HepG2 (cell line): ENCODE measurements around the gene LEFTY2. TPM values are rescaled to one million over a fixed set of nuclear protein-coding genes. Genes with fewer than 3 reads are reported as not detected.

ENCODE experiments used
- CCDC6 ChIP-seq: sonication (generic); formaldehyde crosslinking; IDR thresholded peaks from 2 replicates; pipeline ENCODE4 v1.8.1; 2022; ENCODE audit warnings: mild to moderate bottlenecking, missing genetic modification reagents, moderate library complexity
- GABPA ChIP-seq, 2 experiments: IDR thresholded peaks; 2 replicates each; pipeline ENCODE4 v1.6.1; 2011 to 2016; ENCODE audit warnings: low read depth in 2 of 2, low read length in 1 of 2, missing biosample characterization in 1 of 2, missing genetic modification characterization in 1 of 2
- HIVEP1 ChIP-seq: sonication (generic); formaldehyde crosslinking; IDR thresholded peaks from 2 replicates; pipeline ENCODE4 v1.4.0; 2020; ENCODE audit warnings: mild to moderate bottlenecking, missing genetic modification reagents
- HNRNPL ChIP-seq: fragments of 200-400 bp; formaldehyde crosslinking; IDR thresholded peaks from 2 replicates; pipeline ENCODE4 v1.6.1; 2017; ENCODE audit warnings: mild to moderate bottlenecking, low read depth, low read length
- LCORL ChIP-seq, 2 experiments: fragments of 450-650 bp in 1 of 2; sonication (generic) in 1 of 2; formaldehyde crosslinking in 1 of 2; IDR thresholded peaks; 2 replicates each; pipeline versions ENCODE4 v1.5.0 to v1.6.1; 2017 to 2020; ENCODE audit warnings: antibody characterized with exemption in 1 of 2, missing genetic modification reagents in 1 of 2
- MED8 ChIP-seq: sonication (generic); formaldehyde crosslinking; IDR thresholded peaks from 2 replicates; pipeline ENCODE4 v1.8.1; 2023; ENCODE audit warnings: mild to moderate bottlenecking, missing genetic modification reagents; ENCODE audit not compliant: insufficient replicate concordance
- MXI1 ChIP-seq: IDR thresholded peaks from 3 replicates; pipeline ENCODE4 v1.6.1; 2012; ENCODE audit warnings: low read depth, low read length, inconsistent platforms, borderline replicate concordance
- PHF21A ChIP-seq: sonication (generic); formaldehyde crosslinking; IDR thresholded peaks from 2 replicates; pipeline ENCODE4 v1.5.0; 2020; ENCODE audit warnings: mild to moderate bottlenecking, missing genetic modification reagents
- RELA ChIP-seq: sonication (generic); formaldehyde crosslinking; IDR thresholded peaks from 2 replicates; pipeline ENCODE4 v1.4.0; 2020; ENCODE audit warnings: missing genetic modification reagents
- ZBTB42 ChIP-seq: sonication (generic); formaldehyde crosslinking; IDR thresholded peaks from 2 replicates; pipeline ENCODE4 v1.5.0; 2020; ENCODE audit warnings: mild to moderate bottlenecking, missing genetic modification reagents
- ZNF230 ChIP-seq: sonication (generic); formaldehyde crosslinking; IDR thresholded peaks from 2 replicates; pipeline ENCODE4 v1.4.0; 2020; ENCODE audit warnings: mild to moderate bottlenecking, missing genetic modification reagents
- ZNF451 ChIP-seq: sonication (generic); formaldehyde crosslinking; IDR thresholded peaks from 2 replicates; pipeline ENCODE4 v1.5.0; 2020; ENCODE audit warnings: mild to moderate bottlenecking, missing genetic modification reagents
- ZNF558 ChIP-seq: sonication (generic); formaldehyde crosslinking; IDR thresholded peaks from 2 replicates; pipeline ENCODE4 v1.9.0; 2022; ENCODE audit warnings: mild to moderate bottlenecking, missing genetic modification reagents, borderline replicate concordance
- ZNF619 ChIP-seq: sonication (generic); formaldehyde crosslinking; IDR thresholded peaks from 2 replicates; pipeline ENCODE4 v1.4.0; 2020; ENCODE audit warnings: mild to moderate bottlenecking, missing genetic modification reagents
- ZNF737 ChIP-seq: sonication (generic); formaldehyde crosslinking; IDR thresholded peaks from 2 replicates; pipeline ENCODE4 v1.5.0; 2020; ENCODE audit warnings: missing genetic modification reagents, mild to moderate bottlenecking, borderline replicate concordance
- polyA plus RNA-seq, 8 experiments: library from polyadenylated mRNA; depleted of rRNA in 3 of 8; stranded (reverse) in 7 of 8; unstranded in 1 of 8; fragments of >200 nt; fragmentation: Illumina TruSeq in 4 of 8; extraction: Trizol in 4 of 8; gene quantifications; 2 replicates each; pipeline versions ENCODE4 v1.2.1 to v1.2.3, GENCODE V29; 2011 to 2016; ENCODE audit warnings: low read depth in 4 of 8, missing spikeins in 1 of 8, mixed read lengths in 1 of 8; ENCODE audit not compliant: insufficient read depth in 1 of 8
- total RNA-seq, 5 experiments: library from RNA; depleted of rRNA; stranded (reverse); fragments of >200 nt; fragmentation: Illumina TruSeq; extraction: Trizol; gene quantifications; 2 replicates each; pipeline ENCODE4 v1.2.3, GENCODE V29; 2016; ENCODE audit warnings: low read depth in 1 of 5
- TF ChIP-seq, protein P1 (sequence below): sonication (generic); formaldehyde crosslinking; IDR thresholded peaks from 2 replicates; pipeline ENCODE4 v1.5.1; 2020; ENCODE audit warnings: mild to moderate bottlenecking, missing genetic modification reagents, borderline replicate concordance
- TF ChIP-seq, protein P2 (sequence below): sonication (generic); formaldehyde crosslinking; IDR thresholded peaks from 2 replicates; pipeline ENCODE4 v1.5.0; 2020; ENCODE audit warnings: missing genetic modification reagents, mild to moderate bottlenecking, borderline replicate concordance
- TF ChIP-seq, protein P3 (sequence below): sonication (generic); formaldehyde crosslinking; IDR thresholded peaks from 2 replicates; pipeline ENCODE4 v1.5.0; 2020; ENCODE audit warnings: mild to moderate bottlenecking, missing genetic modification reagents
- TF ChIP-seq, protein P4 (sequence below): sonication (generic); formaldehyde crosslinking; IDR thresholded peaks from 2 replicates; pipeline ENCODE4 v1.4.0; 2020; ENCODE audit warnings: missing genetic modification reagents
- TF ChIP-seq, protein P5 (sequence below): sonication (generic); formaldehyde crosslinking; IDR thresholded peaks from 2 replicates; pipeline ENCODE4 v1.9.0; 2021; ENCODE audit warnings: missing genetic modification reagents, mild to moderate bottlenecking, borderline replicate concordance

The LEFTY2 gene
- total and polyA plus RNA-seq, 2 of the 13 experiments (the other 11 are each of a cell fraction or from before 2014, with no cell fraction given): 0.13 to 0.33 TPM

DNA sequence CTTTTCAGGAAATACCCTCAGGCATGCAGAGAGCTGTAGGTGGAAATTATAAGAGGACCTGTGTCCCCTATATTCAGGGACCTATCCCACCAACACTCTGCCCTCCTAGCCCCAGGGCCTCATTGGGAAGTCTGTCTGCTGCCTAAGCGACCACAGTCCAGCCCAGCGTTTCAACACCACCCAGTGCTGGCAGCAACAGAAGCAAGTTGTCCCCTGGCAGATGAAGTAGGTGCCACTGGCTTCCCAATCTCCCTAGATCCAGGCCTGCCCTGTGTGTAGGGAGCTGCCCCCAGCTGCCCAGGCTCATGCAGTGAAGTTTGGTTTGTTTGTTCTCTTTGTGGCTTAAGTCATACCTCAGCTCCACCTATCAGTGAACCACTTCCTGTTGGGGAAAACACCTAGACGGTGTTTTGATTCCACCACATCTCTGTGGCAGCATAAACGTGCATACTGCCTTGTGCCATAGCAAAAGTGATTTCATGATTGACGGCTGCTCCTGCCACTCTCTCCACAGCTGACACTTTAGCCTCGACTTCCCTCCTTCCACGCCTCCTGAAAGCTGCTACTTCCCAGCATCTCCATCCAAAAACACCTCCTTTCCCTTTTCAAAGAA is 44.0 kb downstream of the LEFTY2 start (continued):
- TF ChIP-seq ZNF737 (CRISPR knock-in tag) (no peak), LCORL (IDR thresholded peaks at IDR 0.05) (no peak), LCORL (CRISPR knock-in tag; IDR thresholded peaks at IDR 0.05) (peak; percentile 59; the same call in 1 of the 2 replicates), HIVEP1 (CRISPR knock-in tag) (no peak), ZNF619 (CRISPR knock-in tag) (no peak), PHF21A (CRISPR knock-in tag) (peak; percentile 46; the same call in 1 of the 2 replicates), ZNF558 (CRISPR knock-in tag) (no peak), RELA (CRISPR knock-in tag) (peak; percentile 73; the same call in 1 of the 2 replicates), ZNF451 (no peak), HNRNPL (0 out of 2 replicates have a peak, but pooled peaks have one; percentile 18), MXI1 (0 out of 3 replicates have a peak, but pooled peaks have one; percentile 15), ZBTB42 (CRISPR knock-in tag) (no peak), GABPA (IDR thresholded peaks at IDR 0.05; ENCODE audit: low read depth, low read length) (no peak), GABPA (CRISPR knock-in tag; IDR thresholded peaks at IDR 0.05; ENCODE audit: low read depth) (peak; percentile 61), ZNF230 (CRISPR knock-in tag) (no peak), MED8 (CRISPR knock-in tag) (no peak), CCDC6 (CRISPR knock-in tag) (no peak)
- TF ChIP-seq, protein P1, sequence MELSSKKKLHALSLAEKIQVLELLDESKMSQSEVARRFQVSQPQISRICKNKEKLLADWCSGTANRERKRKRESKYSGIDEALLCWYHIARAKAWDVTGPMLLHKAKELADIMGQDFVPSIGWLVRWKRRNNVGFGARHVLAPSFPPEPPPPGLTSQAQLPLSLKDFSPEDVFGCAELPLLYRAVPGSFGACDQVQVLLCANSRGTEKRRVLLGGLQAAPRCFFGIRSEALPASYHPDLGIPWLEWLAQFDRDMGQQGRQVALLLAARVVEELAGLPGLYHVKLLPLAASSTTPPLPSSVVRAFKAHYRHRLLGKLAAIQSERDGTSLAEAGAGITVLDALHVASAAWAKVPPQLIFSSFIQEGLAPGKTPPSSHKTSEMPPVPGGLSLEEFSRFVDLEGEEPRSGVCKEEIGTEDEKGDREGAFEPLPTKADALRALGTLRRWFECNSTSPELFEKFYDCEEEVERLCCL: 0 out of 2 replicates have a peak, but pooled peaks have one; percentile 40
- TF ChIP-seq, protein P2, sequence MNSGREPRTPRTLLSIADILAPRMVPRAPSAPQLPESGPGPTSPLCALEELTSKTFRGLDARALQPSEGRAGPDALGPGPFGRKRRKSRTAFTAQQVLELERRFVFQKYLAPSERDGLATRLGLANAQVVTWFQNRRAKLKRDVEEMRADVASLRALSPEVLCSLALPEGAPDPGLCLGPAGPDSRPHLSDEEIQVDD (CRISPR knock-in tag): no peak
- TF ChIP-seq, protein P3, sequence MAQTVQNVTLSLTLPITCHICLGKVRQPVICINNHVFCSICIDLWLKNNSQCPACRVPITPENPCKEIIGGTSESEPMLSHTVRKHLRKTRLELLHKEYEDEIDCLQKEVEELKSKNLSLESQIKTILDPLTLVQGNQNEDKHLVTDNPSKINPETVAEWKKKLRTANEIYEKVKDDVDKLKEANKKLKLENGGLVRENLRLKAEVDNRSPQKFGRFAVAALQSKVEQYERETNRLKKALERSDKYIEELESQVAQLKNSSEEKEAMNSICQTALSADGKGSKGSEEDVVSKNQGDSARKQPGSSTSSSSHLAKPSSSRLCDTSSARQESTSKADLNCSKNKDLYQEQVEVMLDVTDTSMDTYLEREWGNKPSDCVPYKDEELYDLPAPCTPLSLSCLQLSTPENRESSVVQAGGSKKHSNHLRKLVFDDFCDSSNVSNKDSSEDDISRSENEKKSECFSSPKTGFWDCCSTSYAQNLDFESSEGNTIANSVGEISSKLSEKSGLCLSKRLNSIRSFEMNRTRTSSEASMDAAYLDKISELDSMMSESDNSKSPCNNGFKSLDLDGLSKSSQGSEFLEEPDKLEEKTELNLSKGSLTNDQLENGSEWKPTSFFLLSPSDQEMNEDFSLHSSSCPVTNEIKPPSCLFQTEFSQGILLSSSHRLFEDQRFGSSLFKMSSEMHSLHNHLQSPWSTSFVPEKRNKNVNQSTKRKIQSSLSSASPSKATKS (CRISPR knock-in tag): no peak
- TF ChIP-seq, protein P4, sequence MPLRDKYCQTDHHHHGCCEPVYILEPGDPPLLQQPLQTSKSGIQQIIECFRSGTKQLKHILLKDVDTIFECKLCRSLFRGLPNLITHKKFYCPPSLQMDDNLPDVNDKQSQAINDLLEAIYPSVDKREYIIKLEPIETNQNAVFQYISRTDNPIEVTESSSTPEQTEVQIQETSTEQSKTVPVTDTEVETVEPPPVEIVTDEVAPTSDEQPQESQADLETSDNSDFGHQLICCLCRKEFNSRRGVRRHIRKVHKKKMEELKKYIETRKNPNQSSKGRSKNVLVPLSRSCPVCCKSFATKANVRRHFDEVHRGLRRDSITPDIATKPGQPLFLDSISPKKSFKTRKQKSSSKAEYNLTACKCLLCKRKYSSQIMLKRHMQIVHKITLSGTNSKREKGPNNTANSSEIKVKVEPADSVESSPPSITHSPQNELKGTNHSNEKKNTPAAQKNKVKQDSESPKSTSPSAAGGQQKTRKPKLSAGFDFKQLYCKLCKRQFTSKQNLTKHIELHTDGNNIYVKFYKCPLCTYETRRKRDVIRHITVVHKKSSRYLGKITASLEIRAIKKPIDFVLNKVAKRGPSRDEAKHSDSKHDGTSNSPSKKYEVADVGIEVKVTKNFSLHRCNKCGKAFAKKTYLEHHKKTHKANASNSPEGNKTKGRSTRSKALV (CRISPR knock-in tag): peak; percentile 55; the same call in 1 of the 2 replicates
- TF ChIP-seq, protein P5, sequence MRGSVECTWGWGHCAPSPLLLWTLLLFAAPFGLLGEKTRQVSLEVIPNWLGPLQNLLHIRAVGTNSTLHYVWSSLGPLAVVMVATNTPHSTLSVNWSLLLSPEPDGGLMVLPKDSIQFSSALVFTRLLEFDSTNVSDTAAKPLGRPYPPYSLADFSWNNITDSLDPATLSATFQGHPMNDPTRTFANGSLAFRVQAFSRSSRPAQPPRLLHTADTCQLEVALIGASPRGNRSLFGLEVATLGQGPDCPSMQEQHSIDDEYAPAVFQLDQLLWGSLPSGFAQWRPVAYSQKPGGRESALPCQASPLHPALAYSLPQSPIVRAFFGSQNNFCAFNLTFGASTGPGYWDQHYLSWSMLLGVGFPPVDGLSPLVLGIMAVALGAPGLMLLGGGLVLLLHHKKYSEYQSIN (CRISPR knock-in tag): no peak
